Lower leg skin (tissue), 4 donors: ENCODE data around the gene C1QTNF7. TPM values are rescaled to one million over a fixed set of nuclear protein-coding genes. Genes with fewer than 3 reads are reported as not detected.

ENCODE experiments used
- DNase-seq, 2 donors: peaks; one replicate each; pipeline ENCODE4 v3.0.0-alpha.2; 2019; ENCODE audit warnings: low spot score in 2 of 2
- H3K4me3 ChIP-seq: fragments of 200-600 bp; sonication (generic); 2 replicates; pipeline ENCODE4 v1.5.1; 2017; ENCODE audit warnings: mild to moderate bottlenecking, low read depth; ENCODE audit not compliant: poor library complexity, severe bottlenecking
- POLR2A ChIP-seq, 2 donors: fragments of 450-650 bp; IDR thresholded peaks; one replicate each; pipeline ENCODE4 v1.6.1; 2016 to 2017; ENCODE audit warnings: antibody characterized with exemption in 2 of 2, mild to moderate bottlenecking in 1 of 2, moderate library complexity in 1 of 2
- WGBS, 2 donors: methylation state at CpG; one replicate each; pipeline ENCODE4 v1.1.5; 2018; 5-methylcytosine and 5-hydroxymethylcytosine counted together
- intact Hi-C: fragments of 100-400 bp; cut with DNase I; formaldehyde crosslinking; loops from one replicate; pipeline ENCODE4 v1.15.0; 2023; ENCODE audit warnings: low total_unique reads
- total RNA-seq, 4 donors: library from RNA; depleted of rRNA; stranded (reverse); fragments of >200 nt; gene quantifications; one replicate each; pipeline ENCODE4 v1.1.0, GENCODE V29; 2016
- TF ChIP-seq, protein P1 (sequence below), 3 donors: fragments of 450-650 bp; IDR thresholded peaks; one replicate each; pipeline ENCODE4 v1.5.1; 2016; ENCODE audit warnings: antibody characterized with exemption in 3 of 3, mild to moderate bottlenecking in 3 of 3, moderate library complexity in 2 of 3

Gene C1QTNF7
- total RNA-seq, 4 donors from 2014 or later, result 0.80 to 9.2 (median 3.6) TPM

DNA sequence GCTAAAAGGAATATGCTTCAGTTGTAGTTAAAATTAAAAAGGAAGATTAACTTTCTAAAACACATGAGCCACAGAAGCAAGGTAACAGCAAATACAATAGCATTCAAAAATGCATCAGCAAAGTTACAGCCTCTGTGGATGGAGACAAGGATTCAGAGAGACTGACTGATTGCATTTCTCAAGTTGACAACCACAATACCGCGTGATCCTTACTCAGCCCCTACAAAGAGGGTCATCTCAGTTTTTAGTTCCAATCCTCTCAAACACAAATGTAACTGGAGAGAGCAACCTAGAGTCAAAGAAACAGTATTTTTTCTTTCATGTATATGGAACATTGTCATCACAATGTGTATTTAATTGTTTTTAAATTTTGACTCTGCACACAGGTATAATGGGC lies 14.2 kb upstream of the C1QTNF7 start:
- no peak for TF ChIP-seq POLR2A (IDR thresholded peaks at IDR 0.05)
- TF ChIP-seq, protein P1, sequence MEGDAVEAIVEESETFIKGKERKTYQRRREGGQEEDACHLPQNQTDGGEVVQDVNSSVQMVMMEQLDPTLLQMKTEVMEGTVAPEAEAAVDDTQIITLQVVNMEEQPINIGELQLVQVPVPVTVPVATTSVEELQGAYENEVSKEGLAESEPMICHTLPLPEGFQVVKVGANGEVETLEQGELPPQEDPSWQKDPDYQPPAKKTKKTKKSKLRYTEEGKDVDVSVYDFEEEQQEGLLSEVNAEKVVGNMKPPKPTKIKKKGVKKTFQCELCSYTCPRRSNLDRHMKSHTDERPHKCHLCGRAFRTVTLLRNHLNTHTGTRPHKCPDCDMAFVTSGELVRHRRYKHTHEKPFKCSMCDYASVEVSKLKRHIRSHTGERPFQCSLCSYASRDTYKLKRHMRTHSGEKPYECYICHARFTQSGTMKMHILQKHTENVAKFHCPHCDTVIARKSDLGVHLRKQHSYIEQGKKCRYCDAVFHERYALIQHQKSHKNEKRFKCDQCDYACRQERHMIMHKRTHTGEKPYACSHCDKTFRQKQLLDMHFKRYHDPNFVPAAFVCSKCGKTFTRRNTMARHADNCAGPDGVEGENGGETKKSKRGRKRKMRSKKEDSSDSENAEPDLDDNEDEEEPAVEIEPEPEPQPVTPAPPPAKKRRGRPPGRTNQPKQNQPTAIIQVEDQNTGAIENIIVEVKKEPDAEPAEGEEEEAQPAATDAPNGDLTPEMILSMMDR (IDR thresholded peaks at IDR 0.05), result no peak
- intact Hi-C loops, result no loop called here
- WGBS, 2 donors, result 76 to 87% methylated on average over 2 of the region's 2 CpGs
- no peak overlapping the region for H3K4me3 ChIP-seq
- no peak for DNase-seq

DNA sequence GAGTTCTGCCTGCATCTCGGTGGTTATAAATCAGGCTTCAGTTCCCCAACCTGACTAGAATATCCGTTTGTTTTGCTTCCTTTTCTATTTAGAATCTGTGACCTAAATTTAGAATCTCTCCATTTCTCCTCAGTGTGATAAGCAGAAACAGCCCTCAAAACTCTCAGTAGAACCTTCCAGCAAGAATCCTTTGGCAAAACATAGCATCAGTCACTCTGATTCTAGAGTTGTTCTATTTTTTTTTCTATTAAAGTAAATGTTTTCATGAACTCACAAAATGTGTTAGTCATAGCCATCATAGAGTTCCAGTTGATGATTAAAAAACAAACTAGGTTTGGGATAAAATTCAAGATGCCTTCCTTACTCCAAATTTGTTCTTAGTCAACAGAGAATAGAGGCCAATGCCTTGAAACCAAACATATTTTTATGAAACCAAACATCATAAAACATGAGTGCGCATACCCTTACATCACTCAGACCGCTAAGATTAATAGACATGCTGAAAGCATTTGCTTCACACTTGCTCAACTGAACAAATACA lies 13.2 kb upstream of the C1QTNF7 start:
- intact Hi-C loops, result no loop called here
- no peak overlapping the region for H3K4me3 ChIP-seq
- DNase-seq, result no peak
- 35 to 46% methylated on average over 4 of the region's 4 CpGs for WGBS, 2 donors
- TF ChIP-seq, protein P1 (IDR thresholded peaks at IDR 0.05), result no peak
- TF ChIP-seq POLR2A (IDR thresholded peaks at IDR 0.05), result no peak

DNA sequence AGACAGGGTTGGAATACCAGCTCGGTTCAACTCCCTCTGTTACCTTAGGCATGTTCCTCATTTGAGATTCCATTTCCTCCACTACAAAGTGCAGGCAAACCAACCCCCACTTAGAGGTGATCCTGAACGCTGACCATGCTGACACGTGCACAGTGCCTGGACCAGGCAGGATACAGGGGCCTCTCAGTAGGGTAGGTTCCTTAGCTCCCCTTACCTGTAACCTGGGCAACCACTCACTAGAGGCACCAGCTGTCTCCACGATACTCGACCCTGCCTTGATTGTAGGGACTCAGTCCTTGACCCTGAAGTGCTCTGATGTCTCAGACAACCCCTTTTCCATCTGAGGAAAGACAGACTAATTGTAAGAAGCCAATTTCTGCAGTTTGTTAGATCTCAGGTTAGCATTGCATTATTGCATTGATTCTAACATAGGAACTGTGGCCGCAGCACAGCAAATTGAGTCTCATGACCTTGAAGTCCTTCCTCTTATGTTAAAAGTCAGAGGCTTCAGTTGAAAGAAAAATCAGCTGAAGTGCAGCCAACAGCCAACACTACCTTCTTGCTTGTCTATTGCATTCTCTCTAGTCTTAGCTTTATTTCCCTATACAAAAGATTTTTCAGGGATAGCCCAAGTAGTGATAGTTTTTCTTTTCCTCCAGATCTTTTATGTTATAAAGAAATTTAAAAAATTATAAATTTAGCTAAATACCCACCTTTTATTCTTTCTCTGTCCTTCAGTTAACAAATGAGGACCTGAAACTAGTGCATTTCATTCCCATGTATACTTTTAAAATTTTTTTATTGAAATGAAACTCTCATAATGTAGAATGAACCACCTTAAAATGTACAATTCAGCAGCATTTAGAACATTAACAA lies 11.2 kb upstream of the C1QTNF7 start:
- no peak overlapping the region for H3K4me3 ChIP-seq
- intact Hi-C loops, result no loop called here
- no peak for DNase-seq
- TF ChIP-seq, protein P1 (IDR thresholded peaks at IDR 0.05), result no peak
- TF ChIP-seq POLR2A (IDR thresholded peaks at IDR 0.05), result no peak
- WGBS, 2 donors, result 89 to 90% methylated on average over 6 of the region's 6 CpGs

DNA sequence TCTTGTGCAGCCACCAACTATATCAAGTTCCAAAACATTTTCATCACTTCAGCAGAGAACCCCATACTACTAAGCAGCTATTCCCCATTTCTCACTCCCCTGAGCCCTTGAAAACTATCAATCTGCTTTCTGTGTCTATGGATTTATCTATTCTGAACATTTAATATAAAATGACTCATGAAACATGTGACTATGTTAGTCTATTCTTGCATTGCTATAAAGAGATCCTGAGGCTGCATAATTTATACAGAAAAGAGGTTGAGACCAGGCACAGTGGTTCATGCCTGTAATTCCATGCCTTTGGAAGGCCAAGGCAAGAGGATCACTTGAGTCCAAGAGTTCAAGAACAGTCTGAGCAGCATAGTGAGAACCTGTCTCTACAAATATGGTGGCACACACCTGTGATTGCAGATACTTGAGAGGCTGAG lies 10.6 kb upstream of the C1QTNF7 start:
- TF ChIP-seq POLR2A (IDR thresholded peaks at IDR 0.05), result no peak
- TF ChIP-seq, protein P1 (IDR thresholded peaks at IDR 0.05), result no peak
- DNase-seq, result no peak
- intact Hi-C loops, result no loop called here
- no peak overlapping the region for H3K4me3 ChIP-seq

DNA sequence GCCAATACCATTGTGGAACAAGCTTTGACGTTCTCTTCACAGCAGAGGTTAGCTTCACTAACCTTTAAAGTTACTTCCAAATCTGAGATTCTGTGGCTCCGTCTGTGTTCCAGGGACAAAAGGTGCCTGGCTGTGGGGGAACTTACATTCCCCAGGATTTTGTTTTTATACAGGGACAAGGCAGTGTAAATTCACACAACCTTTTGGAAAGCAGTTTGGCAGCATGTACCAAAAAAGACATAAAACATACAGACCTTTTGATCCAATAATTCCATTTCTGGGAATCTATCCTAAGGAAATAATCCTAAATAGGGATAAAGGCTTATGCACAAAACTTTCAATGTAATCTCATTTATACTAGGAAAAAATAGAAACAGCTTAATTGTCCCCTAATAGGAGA lies 8.9 kb upstream of the C1QTNF7 start:
- intact Hi-C loops, result no loop called here
- H3K4me3 ChIP-seq, result no peak overlapping the region
- DNase-seq, result no peak
- no peak for TF ChIP-seq POLR2A (IDR thresholded peaks at IDR 0.05)
- TF ChIP-seq, protein P1 (IDR thresholded peaks at IDR 0.05), result no peak
- WGBS, 2 donors, result 64 to 71% methylated on average over 2 of the region's 2 CpGs
